OCI-LY3 (cell line): Measurements from ENCODE around the gene R3HDML.

ENCODE experiments used
- EZH2phosphoT487 ChIP-seq: fragments of 200-600 bp; shearing (Covaris generic); IDR thresholded peaks from 2 replicates; pipeline ENCODE4 v1.6.1; 2018; ENCODE audit warnings: antibody characterized with exemption, mixed run types, low read depth
- TF ChIP-seq, protein P1 (sequence below): fragments of 200-600, 300-600 bp; sonication (generic); IDR thresholded peaks from 2 replicates; pipeline ENCODE4 v1.5.1; 2014; ENCODE audit warnings: antibody characterized with exemption, low read length, low read depth

- TF ChIP-seq, protein P1, sequence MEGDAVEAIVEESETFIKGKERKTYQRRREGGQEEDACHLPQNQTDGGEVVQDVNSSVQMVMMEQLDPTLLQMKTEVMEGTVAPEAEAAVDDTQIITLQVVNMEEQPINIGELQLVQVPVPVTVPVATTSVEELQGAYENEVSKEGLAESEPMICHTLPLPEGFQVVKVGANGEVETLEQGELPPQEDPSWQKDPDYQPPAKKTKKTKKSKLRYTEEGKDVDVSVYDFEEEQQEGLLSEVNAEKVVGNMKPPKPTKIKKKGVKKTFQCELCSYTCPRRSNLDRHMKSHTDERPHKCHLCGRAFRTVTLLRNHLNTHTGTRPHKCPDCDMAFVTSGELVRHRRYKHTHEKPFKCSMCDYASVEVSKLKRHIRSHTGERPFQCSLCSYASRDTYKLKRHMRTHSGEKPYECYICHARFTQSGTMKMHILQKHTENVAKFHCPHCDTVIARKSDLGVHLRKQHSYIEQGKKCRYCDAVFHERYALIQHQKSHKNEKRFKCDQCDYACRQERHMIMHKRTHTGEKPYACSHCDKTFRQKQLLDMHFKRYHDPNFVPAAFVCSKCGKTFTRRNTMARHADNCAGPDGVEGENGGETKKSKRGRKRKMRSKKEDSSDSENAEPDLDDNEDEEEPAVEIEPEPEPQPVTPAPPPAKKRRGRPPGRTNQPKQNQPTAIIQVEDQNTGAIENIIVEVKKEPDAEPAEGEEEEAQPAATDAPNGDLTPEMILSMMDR: no peak
- no peak for TF ChIP-seq EZH2phosphoT487
Measured at GRCh38 chr20:44360221-44360620, 23.4 kb downstream of the R3HDML start.
